SK-N-SH (cell line): ENCODE data around the gene MTAP. TPM values are rescaled to one million over a fixed set of nuclear protein-coding genes. Genes with fewer than 3 reads are reported as not detected.
"Not testable (repeated sequence)": the region's sequence is repeated elsewhere in the genome, so short reads cannot be mapped to it uniquely, and the experiment has no call there.

Source experiments
- CTCF ChIA-PET: fragments of 300-600, 350-600 bp; formaldehyde crosslinking; extraction: SDS; loops from one replicate; lab custom pipeline; 2021; lab: Yijun Ruan, JAX
- POLR2A ChIA-PET: fragments of 350-600 bp; sonication (Branson Sonifier 250); formaldehyde crosslinking; extraction: SDS; loops from one replicate; lab custom pipeline; 2020; ENCODE audit warnings: antibody characterized with exemption, inconsistent platforms; lab: Yijun Ruan, JAX
- DNase-seq: peaks from one replicate; pipeline ENCODE4 v3.0.0; 2012
- H2AFZ ChIP-seq: fragments of 200-600 bp; sonication (generic); 2 replicates; pipeline ENCODE4 v1.8.1; 2016; ENCODE audit warnings: antibody characterized with exemption, mild to moderate bottlenecking, low read depth
- H3F3A ChIP-seq: fragments of 200-600 bp; sonication (generic); replicated peaks from 2 replicates; pipeline ENCODE3; 2016; ENCODE audit warnings: antibody characterized with exemption, mild to moderate bottlenecking; ENCODE audit not compliant: insufficient read depth
- H3K27ac ChIP-seq, 2 experiments: fragments of 200-500 bp in 1 of 2; fragments of 200-600 bp in 1 of 2; sonication (Bioruptor generic) in 1 of 2; sonication (generic), shearing (Covaris generic) in 1 of 2; 2 replicates each; pipeline versions ENCODE4 v1.5.1 to v1.6.1; 2014 to 2016; ENCODE audit warnings: low read depth in 2 of 2, inconsistent platforms in 1 of 2, low read length in 1 of 2, mild to moderate bottlenecking in 1 of 2, mixed read lengths in 1 of 2
- H3K27me3 ChIP-seq: fragments of 200-600 bp; sonication (generic), shearing (Covaris generic); 2 replicates; pipeline ENCODE4 v1.6.1; 2016; ENCODE audit warnings: mixed run types; ENCODE audit not compliant: insufficient read depth
- H3K36me3 ChIP-seq, 2 experiments: fragments of 200-500 bp in 1 of 2; fragments of 200-600 bp in 1 of 2; sonication (Bioruptor generic) in 1 of 2; sonication (generic) in 1 of 2; replicated peaks in 1 of 2; 2 replicates each; pipeline versions ENCODE3 to v1.5.1; 2014 to 2016; ENCODE audit warnings: low read length in 1 of 2, mild to moderate bottlenecking in 1 of 2; ENCODE audit not compliant: insufficient read depth in 2 of 2, control insufficient read depth in 1 of 2
- H3K4me1 ChIP-seq, 2 experiments: fragments of 200-500 bp in 1 of 2; fragments of 200-600 bp in 1 of 2; sonication (Bioruptor generic) in 1 of 2; sonication (generic), shearing (Covaris generic) in 1 of 2; 2 replicates each; pipeline versions ENCODE4 v1.5.1 to v1.6.1; 2014 to 2016; ENCODE audit warnings: low read depth in 1 of 2, low read length in 1 of 2, mixed run types in 1 of 2; ENCODE audit not compliant: insufficient read depth in 2 of 2, control insufficient read depth in 1 of 2
- H3K4me2 ChIP-seq: fragments of 200-600 bp; sonication (generic), shearing (Covaris generic); 2 replicates; pipeline ENCODE4 v1.6.1; 2017; ENCODE audit warnings: mixed run types
- H3K4me3 ChIP-seq, 2 experiments: fragments of 200-500 bp in 1 of 2; fragments of 200-600 bp in 1 of 2; sonication (Bioruptor generic) in 1 of 2; sonication (generic), shearing (Covaris generic) in 1 of 2; 2 replicates each; pipeline versions ENCODE4 v1.5.1 to v1.8.1; 2014 to 2016; ENCODE audit warnings: low read depth in 2 of 2, inconsistent platforms in 1 of 2, low read length in 1 of 2, mild to moderate bottlenecking in 1 of 2, mixed read lengths in 1 of 2, moderate library complexity in 1 of 2
- H3K79me2 ChIP-seq: fragments of 200-600 bp; sonication (generic); 2 replicates; pipeline ENCODE4 v1.8.1; 2017; ENCODE audit warnings: mild to moderate bottlenecking; ENCODE audit not compliant: insufficient read depth
- H3K9ac ChIP-seq: fragments of 200-600 bp; sonication (generic); 2 replicates; pipeline ENCODE4 v1.6.1; 2017; ENCODE audit warnings: mixed run types
- H3K9me2 ChIP-seq: fragments of 200-600 bp; sonication (generic); 2 replicates; pipeline ENCODE4 v1.6.1; 2017; ENCODE audit warnings: mixed run types
- H3K9me3 ChIP-seq: fragments of 200-600 bp; sonication (generic); 2 replicates; pipeline ENCODE4 v1.6.1; 2017; ENCODE audit warnings: mixed run types, mild to moderate bottlenecking, moderate library complexity
- H4K20me1 ChIP-seq: fragments of 200-600 bp; sonication (generic); 2 replicates; pipeline ENCODE4 v1.6.1; 2017; ENCODE audit warnings: mild to moderate bottlenecking, mixed run types; ENCODE audit not compliant: insufficient read depth
- CHD2 ChIP-seq: fragments of 150-350 bp; IDR thresholded peaks from 2 replicates; pipeline ENCODE4 v1.6.1; 2018; ENCODE audit warnings: low read length; ENCODE audit not compliant: partially characterized antibody
- ELF1 ChIP-seq: IDR thresholded peaks from 2 replicates; pipeline ENCODE4 v1.4.0; 2012
- EP300 ChIP-seq, 2 experiments: IDR thresholded peaks; 2 replicates each; pipeline versions ENCODE4 v1.4.0 to v1.6.1; 2012; ENCODE audit warnings: borderline replicate concordance in 1 of 2, low read depth in 1 of 2, low read length in 1 of 2
- GABPA ChIP-seq: IDR thresholded peaks from 2 replicates; pipeline ENCODE4 v1.4.0; 2012; ENCODE audit warnings: low read depth, mild to moderate bottlenecking
- GATA2 ChIP-seq: sonication (generic); formaldehyde crosslinking; IDR thresholded peaks from 2 replicates; pipeline ENCODE4 v1.5.0; 2020; ENCODE audit warnings: mild to moderate bottlenecking, missing genetic modification reagents
- RAD21 ChIP-seq: IDR thresholded peaks from 2 replicates; pipeline ENCODE4 v1.6.1; 2012; ENCODE audit warnings: mild to moderate bottlenecking, low read length
- RFX5 ChIP-seq: IDR thresholded peaks from 2 replicates; pipeline ENCODE4 v1.6.1; 2012; ENCODE audit warnings: mild to moderate bottlenecking, improper control_type of control experiment, low read length
- SIN3A ChIP-seq: IDR thresholded peaks from 2 replicates; pipeline ENCODE4 v1.6.1; 2012; ENCODE audit warnings: low read depth, mild to moderate bottlenecking, low read length, moderate library complexity, borderline replicate concordance
- TCF12 ChIP-seq: IDR thresholded peaks from 2 replicates; pipeline ENCODE4 v1.4.0; 2012
- TEAD4 ChIP-seq: IDR thresholded peaks from 2 replicates; pipeline ENCODE4 v1.4.0; 2012; ENCODE audit warnings: mild to moderate bottlenecking, borderline replicate concordance; ENCODE audit not compliant: insufficient read depth
- YY1 ChIP-seq: IDR thresholded peaks from 2 replicates; pipeline ENCODE4 v1.4.0; 2012; ENCODE audit warnings: low read depth, mild to moderate bottlenecking
- WGBS: methylation state at CpG from one replicate; pipeline ENCODE4 v1.1.6; 2017; ENCODE audit warnings: low lambda C conversion rate; 5-methylcytosine and 5-hydroxymethylcytosine counted together
- polyA plus RNA-seq, 3 experiments: library from polyadenylated mRNA; depleted of rRNA; stranded (reverse); fragments of >200 nt; gene quantifications; 2 replicates each; pipeline ENCODE4 v1.2.3, GENCODE V29; 2012
- TF ChIP-seq, protein P1 (sequence below): fragments of 200-600 bp; sonication (generic); IDR thresholded peaks from 2 replicates; pipeline ENCODE4 v1.6.1; 2017; ENCODE audit warnings: antibody characterized with exemption, mild to moderate bottlenecking, moderate library complexity
- TF ChIP-seq, protein P2 (sequence below): IDR thresholded peaks from 2 replicates; pipeline ENCODE4 v1.4.0; 2012; ENCODE audit warnings: low read depth, borderline replicate concordance
- TF ChIP-seq, protein P3 (sequence below): IDR thresholded peaks from 2 replicates; pipeline ENCODE4 v1.4.0; 2012; ENCODE audit warnings: low read depth

The MTAP gene
- polyA plus RNA-seq, 1 of the 3 experiments (the other 2 are of a cell fraction) = 9.8 TPM

DNA sequence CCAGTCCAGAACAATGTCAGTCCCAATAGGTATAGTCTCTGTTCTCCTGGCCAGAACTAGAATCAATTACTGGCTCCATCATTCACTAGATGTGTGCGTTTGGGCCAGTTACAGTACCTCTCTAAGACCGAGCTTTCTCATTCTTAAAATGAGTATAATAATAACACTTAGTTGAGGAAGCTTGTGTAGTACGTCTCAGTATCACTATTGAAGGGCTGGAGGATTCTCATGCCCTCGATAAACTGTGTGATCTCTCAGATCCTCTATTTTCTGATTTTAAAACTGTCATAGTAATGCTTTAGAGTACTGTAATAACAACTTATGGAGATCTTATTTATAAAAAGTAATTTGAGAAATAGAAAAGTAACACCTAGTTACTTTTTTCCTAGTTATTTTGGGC, 141.0 kb downstream of the MTAP start:
- H3K4me2 ChIP-seq = no peak overlapping the region
- TF ChIP-seq ELF1 (no peak), SIN3A (no peak)
- TF ChIP-seq, all 33 proteins: peak for 0
- H3K9me2 ChIP-seq = no peaks in the 10 kb centered on the region
- DNase-seq = no peak
- 14% methylated on average over 4 of the region's 4 CpGs for WGBS
- no peaks in the 10 kb centered on the region for H3F3A ChIP-seq
- no peaks in the 10 kb centered on the region for H3K4me1 ChIP-seq
- no peaks in the 10 kb centered on the region for H3K36me3 ChIP-seq
- no peak overlapping the region for H2AFZ ChIP-seq
- ChIA-PET CTCF (no interaction called here), POLR2A (no interaction called here)
- no peak overlapping the region for H3K9ac ChIP-seq
- no peak overlapping the region for H3K4me3 ChIP-seq
- no peaks in the 10 kb centered on the region for H3K9me3 ChIP-seq
- no peaks in the 10 kb centered on the region for H3K79me2 ChIP-seq
- H3K27me3 ChIP-seq = no peaks in the 10 kb centered on the region; the same call in 1 of the 2 replicates
- no peaks in the 10 kb centered on the region for H4K20me1 ChIP-seq
- H3K27ac ChIP-seq = no peak overlapping the region

DNA sequence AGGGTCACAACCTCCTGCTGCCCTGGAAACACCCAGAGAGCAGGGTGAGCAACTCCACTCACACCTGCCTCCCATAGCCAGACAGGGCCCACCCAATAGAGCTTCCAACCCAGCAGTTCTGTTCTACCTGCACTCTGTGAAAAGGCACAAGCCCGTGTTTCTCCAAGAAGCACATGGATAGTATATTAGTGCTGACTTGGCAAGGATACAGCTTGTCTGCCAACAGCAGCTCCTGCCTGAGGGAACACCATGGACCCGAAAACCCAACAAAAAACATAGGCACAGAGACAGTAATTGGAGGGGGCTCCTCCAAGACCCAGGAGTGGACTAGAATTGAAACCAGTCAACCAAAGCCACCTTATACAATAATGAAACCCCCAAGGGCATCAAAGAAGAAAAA, 143.2 kb downstream of the MTAP start:
- no peaks in the 10 kb centered on the region for H3K36me3 ChIP-seq
- no peak overlapping the region for H3K4me2 ChIP-seq
- ChIA-PET CTCF (interaction anchor here (0.9 kb wide), 1 partner anchor 92 kb away, joined by 3 read pairs; no protein-coding TSS in a partner anchor), POLR2A (no interaction called here)
- H3K9me3 ChIP-seq = no peaks in the 10 kb centered on the region
- TF ChIP-seq GABPA (no peak), RFX5 (no peak), CHD2 (no peak), EP300 (IDR thresholded peaks at IDR 0.05; ENCODE audit: borderline replicate concordance in 1 of 2, low read depth in 1 of 2, low read length in 1 of 2) (no peak), TEAD4 (no peak), YY1 (no peak)
- TF ChIP-seq, protein P1, sequence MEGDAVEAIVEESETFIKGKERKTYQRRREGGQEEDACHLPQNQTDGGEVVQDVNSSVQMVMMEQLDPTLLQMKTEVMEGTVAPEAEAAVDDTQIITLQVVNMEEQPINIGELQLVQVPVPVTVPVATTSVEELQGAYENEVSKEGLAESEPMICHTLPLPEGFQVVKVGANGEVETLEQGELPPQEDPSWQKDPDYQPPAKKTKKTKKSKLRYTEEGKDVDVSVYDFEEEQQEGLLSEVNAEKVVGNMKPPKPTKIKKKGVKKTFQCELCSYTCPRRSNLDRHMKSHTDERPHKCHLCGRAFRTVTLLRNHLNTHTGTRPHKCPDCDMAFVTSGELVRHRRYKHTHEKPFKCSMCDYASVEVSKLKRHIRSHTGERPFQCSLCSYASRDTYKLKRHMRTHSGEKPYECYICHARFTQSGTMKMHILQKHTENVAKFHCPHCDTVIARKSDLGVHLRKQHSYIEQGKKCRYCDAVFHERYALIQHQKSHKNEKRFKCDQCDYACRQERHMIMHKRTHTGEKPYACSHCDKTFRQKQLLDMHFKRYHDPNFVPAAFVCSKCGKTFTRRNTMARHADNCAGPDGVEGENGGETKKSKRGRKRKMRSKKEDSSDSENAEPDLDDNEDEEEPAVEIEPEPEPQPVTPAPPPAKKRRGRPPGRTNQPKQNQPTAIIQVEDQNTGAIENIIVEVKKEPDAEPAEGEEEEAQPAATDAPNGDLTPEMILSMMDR = no peak
- TF ChIP-seq, protein P2, sequence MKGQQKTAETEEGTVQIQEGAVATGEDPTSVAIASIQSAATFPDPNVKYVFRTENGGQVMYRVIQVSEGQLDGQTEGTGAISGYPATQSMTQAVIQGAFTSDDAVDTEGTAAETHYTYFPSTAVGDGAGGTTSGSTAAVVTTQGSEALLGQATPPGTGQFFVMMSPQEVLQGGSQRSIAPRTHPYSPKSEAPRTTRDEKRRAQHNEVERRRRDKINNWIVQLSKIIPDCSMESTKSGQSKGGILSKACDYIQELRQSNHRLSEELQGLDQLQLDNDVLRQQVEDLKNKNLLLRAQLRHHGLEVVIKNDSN = no peak
- H3K9ac ChIP-seq = no peak overlapping the region
- WGBS = 8% methylated on average over 2 of the region's 2 CpGs
- H3F3A ChIP-seq = no peaks in the 10 kb centered on the region
- H3K27ac ChIP-seq = no peak overlapping the region
- no peaks in the 10 kb centered on the region for H3K79me2 ChIP-seq
- no peaks in the 10 kb centered on the region; the same call in 1 of the 2 replicates for H3K27me3 ChIP-seq
- no peaks in the 10 kb centered on the region for H4K20me1 ChIP-seq
- H3K4me3 ChIP-seq = no peak overlapping the region
- no peak for DNase-seq
- H2AFZ ChIP-seq = no peak overlapping the region
- no peaks in the 10 kb centered on the region for H3K9me2 ChIP-seq
- no peaks in the 10 kb centered on the region for H3K4me1 ChIP-seq

DNA sequence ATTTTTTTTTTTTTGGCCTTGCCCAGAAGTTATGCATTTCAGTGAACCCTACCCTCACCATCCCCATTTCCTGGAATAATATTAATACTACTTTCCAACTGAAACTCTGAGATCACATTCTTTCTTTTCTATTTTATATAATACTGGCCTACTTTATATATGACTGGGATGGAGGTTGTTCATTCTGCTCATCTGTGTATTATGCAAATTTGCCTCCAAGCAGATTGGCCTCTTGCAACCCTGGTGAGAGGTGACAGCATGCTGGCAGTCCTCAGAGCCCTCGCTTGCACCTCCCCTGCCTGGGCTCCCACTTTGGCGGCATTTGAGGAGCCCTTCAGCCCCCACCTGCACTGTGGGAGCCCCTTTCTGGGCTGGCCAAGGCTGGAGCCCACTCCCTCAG, 156.4 kb downstream of the MTAP start:
- Histone ChIP-seq H3K27me3 (peaks cover 49% of the 10 kb centered on the region), H3K9me2 (no peaks in the 10 kb centered on the region), H3K79me2 (no peaks in the 10 kb centered on the region)
- POLR2A ChIA-PET = no interaction called here
- DNase-seq = no peak
- TF ChIP-seq EP300 (IDR thresholded peaks at IDR 0.05; ENCODE audit: borderline replicate concordance in 1 of 2, low read depth in 1 of 2, low read length in 1 of 2) (no peak), RAD21 (no peak), SIN3A (no peak), TEAD4 (no peak), GATA2 (CRISPR knock-in tag) (no peak), TCF12 (no peak), YY1 (no peak)
- TF ChIP-seq, protein P3, sequence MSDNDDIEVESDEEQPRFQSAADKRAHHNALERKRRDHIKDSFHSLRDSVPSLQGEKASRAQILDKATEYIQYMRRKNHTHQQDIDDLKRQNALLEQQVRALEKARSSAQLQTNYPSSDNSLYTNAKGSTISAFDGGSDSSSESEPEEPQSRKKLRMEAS = no peak
- TF ChIP-seq, all 33 proteins: peak for 0
- Histone ChIP-seq H3K36me3 (no peaks in the 10 kb centered on the region), H3K4me3 (no peak overlapping the region), H3K4me2 (no peak overlapping the region), H3F3A (peaks cover 2% of the 10 kb centered on the region), H2AFZ (no peak overlapping the region), H4K20me1 (no peaks in the 10 kb centered on the region), H3K9me3 (no peaks in the 10 kb centered on the region), H3K4me1 (no peaks in the 10 kb centered on the region), H3K9ac (no peak overlapping the region), H3K27ac (no peak overlapping the region)
- 17% methylated on average over 2 of the region's 2 CpGs for WGBS
- CTCF ChIA-PET = interaction anchor here (0.9 kb wide), 1 partner anchor 145 kb away, joined by 3 read pairs; no protein-coding TSS in a partner anchor

DNA sequence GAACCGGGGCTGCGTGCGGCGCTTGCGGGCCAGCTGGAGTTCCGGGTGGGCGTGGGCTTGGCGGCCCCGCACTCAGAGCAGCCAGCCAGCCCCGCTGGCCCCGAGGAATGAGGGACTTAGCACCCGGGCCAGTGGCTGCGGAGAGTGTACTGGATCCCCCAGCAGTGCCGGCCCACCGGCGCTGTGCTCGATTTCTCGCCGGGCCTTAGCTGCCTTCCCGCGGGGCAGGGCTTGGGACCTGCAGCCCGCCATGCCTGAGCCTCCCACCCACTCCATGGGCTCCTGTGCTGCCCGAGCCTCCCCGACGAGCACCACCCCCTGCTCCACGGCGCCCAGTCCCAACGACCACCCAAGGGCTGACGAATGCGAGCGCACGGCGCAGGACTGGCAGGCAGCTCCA, 156.8 kb downstream of the MTAP start:
- H3K9ac ChIP-seq, DNase-seq, H3F3A ChIP-seq, H2AFZ ChIP-seq, H3K4me2 ChIP-seq, H4K20me1 ChIP-seq, POLR2A ChIA-PET, H3K4me3 ChIP-seq, H3K9me3 ChIP-seq, H3K9me2 ChIP-seq, H3K36me3 ChIP-seq, H3K79me2 ChIP-seq, H3K27ac ChIP-seq, H3K4me1 ChIP-seq: not testable (repeated sequence)
- H3K27me3 ChIP-seq = peaks cover 46% of the 10 kb centered on the region
- WGBS = 87% methylated on average over 5 of the region's 33 CpGs
- CTCF ChIA-PET = interaction anchor here (0.6 kb wide), 1 partner anchor 146 kb away, joined by 3 read pairs; no protein-coding TSS in a partner anchor
